WTC11 (cell line): ENCODE measurements around the gene GCHFR. TPM values are rescaled to one million over a fixed set of nuclear protein-coding genes. Genes with fewer than 3 reads are reported as not detected.

ENCODE experiments used
- ATAC-seq: fragments of 200-7000 bp; cut with Tn5 transposase; 2 replicates; pipeline ENCODE4 v1.10.0; 2021; ENCODE audit warnings: mild to moderate bottlenecking, moderate library complexity
- CTCF ChIA-PET: fragments of 300-600 bp; sonication (Branson Sonifier 250); formaldehyde crosslinking; loops from one replicate; lab custom pipeline; 2021; ENCODE audit warnings: antibody characterized with exemption; lab: Charles Lee
- POLR2A ChIA-PET: fragments of 350-600 bp; sonication (Branson Sonifier 250); formaldehyde crosslinking; loops from one replicate; lab custom pipeline; 2021; ENCODE audit warnings: antibody characterized with exemption; lab: Charles Lee
- DNase-seq: peaks from one replicate; pipeline ENCODE4 v3.0.0; 2021; ENCODE audit warnings: low spot score
- H3K27ac Mint-ChIP-seq: 2 replicates; pipeline ENCODE4 v1.8.0; 2021; ENCODE audit warnings: mixed read lengths
- H3K27me3 Mint-ChIP-seq: 2 replicates; pipeline ENCODE4 v1.8.0; 2021; ENCODE audit warnings: low read depth, mild to moderate bottlenecking, moderate library complexity, mixed read lengths
- H3K36me3 Mint-ChIP-seq: 2 replicates; pipeline ENCODE4 v1.8.0; 2021; ENCODE audit warnings: mixed read lengths
- H3K4me1 Mint-ChIP-seq: 2 replicates; pipeline ENCODE4 v1.8.0; 2022; ENCODE audit warnings: mixed read lengths
- H3K4me3 Mint-ChIP-seq: 2 replicates; pipeline ENCODE4 v1.8.0; 2021; ENCODE audit warnings: mild to moderate bottlenecking, moderate library complexity, mixed read lengths
- H3K9me3 Mint-ChIP-seq: 2 replicates; pipeline ENCODE4 v1.8.0; 2021; ENCODE audit warnings: mixed read lengths
- ELF4 ChIP-seq: sonication (generic); formaldehyde crosslinking; IDR thresholded peaks from 2 replicates; pipeline ENCODE4 v1.8.1; 2022; ENCODE audit warnings: low read depth, mild to moderate bottlenecking, moderate library complexity, missing genetic modification reagents
- IRF2 ChIP-seq: sonication (generic); formaldehyde crosslinking; IDR thresholded peaks from 2 replicates; pipeline ENCODE4 v1.8.0; 2022; ENCODE audit warnings: low read depth, missing genetic modification reagents, borderline replicate concordance
- NR1H2 ChIP-seq: sonication (generic); formaldehyde crosslinking; IDR thresholded peaks from 2 replicates; pipeline ENCODE4 v1.9.0; 2021; ENCODE audit warnings: mild to moderate bottlenecking, moderate library complexity, missing genetic modification reagents
- TEAD1 ChIP-seq: sonication (generic); formaldehyde crosslinking; IDR thresholded peaks from 2 replicates; pipeline ENCODE4 v1.8.0; 2022; ENCODE audit warnings: mild to moderate bottlenecking, missing genetic modification reagents
- ZNF423 ChIP-seq: fragments of 250-450 bp; sonication (Bioruptor Pico); IDR thresholded peaks from 2 replicates; pipeline ENCODE4 v2.1.2; 2022; ENCODE audit warnings: mild to moderate bottlenecking, moderate library complexity
- total RNA-seq: library from RNA; stranded (reverse); gene quantifications from 3 replicates; pipeline ENCODE4 v1.2.3, GENCODE V29; 2021
- TF ChIP-seq, protein P1 (sequence below): fragments of 250-450 bp; sonication (Bioruptor Pico); IDR thresholded peaks from 2 replicates; pipeline ENCODE4 v1.9.0; 2021; ENCODE audit warnings: mild to moderate bottlenecking, borderline replicate concordance
- TF ChIP-seq, protein P2 (sequence below): fragments of 200-600 bp; IDR thresholded peaks from 2 replicates; pipeline ENCODE4 v1.8.0; 2022; ENCODE audit warnings: antibody characterized with exemption
- TF ChIP-seq, protein P3 (sequence below): sonication (generic); formaldehyde crosslinking; IDR thresholded peaks from 2 replicates; pipeline ENCODE4 v1.8.0; 2023; ENCODE audit warnings: missing genetic modification reagents, mild to moderate bottlenecking, borderline replicate concordance
- TF ChIP-seq, protein P4 (sequence below): sonication (generic); formaldehyde crosslinking; IDR thresholded peaks from 2 replicates; pipeline ENCODE4 v1.8.0; 2022; ENCODE audit warnings: mild to moderate bottlenecking, missing genetic modification reagents
- TF ChIP-seq, protein P5 (sequence below): sonication (generic); formaldehyde crosslinking; IDR thresholded peaks from 2 replicates; pipeline ENCODE4 v1.8.0; 2023; ENCODE audit warnings: mild to moderate bottlenecking, missing genetic modification reagents

GCHFR gene
- total RNA-seq, 1 experiment from 2014 or later: 42.3 TPM

DNA sequence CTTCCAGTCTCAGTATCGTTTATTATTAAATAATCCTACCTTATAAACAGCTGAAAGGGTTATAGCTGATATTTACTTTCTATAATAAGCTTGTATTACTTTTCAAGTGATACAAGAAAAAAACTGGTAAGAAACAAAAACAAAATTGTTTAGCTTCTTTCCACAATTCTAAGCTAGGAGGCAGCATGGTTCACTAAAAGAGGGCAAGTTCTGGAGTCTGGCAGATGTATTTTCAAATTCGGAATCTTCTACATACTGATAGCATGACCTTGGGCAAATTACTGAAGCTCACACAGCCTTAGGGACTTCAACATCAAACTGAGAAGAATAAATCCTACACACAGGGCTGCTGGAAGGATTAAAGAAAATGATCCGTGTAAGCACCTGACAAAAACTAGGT is 21.3 kb downstream of the GCHFR start (continued):
- TF ChIP-seq, protein P1, sequence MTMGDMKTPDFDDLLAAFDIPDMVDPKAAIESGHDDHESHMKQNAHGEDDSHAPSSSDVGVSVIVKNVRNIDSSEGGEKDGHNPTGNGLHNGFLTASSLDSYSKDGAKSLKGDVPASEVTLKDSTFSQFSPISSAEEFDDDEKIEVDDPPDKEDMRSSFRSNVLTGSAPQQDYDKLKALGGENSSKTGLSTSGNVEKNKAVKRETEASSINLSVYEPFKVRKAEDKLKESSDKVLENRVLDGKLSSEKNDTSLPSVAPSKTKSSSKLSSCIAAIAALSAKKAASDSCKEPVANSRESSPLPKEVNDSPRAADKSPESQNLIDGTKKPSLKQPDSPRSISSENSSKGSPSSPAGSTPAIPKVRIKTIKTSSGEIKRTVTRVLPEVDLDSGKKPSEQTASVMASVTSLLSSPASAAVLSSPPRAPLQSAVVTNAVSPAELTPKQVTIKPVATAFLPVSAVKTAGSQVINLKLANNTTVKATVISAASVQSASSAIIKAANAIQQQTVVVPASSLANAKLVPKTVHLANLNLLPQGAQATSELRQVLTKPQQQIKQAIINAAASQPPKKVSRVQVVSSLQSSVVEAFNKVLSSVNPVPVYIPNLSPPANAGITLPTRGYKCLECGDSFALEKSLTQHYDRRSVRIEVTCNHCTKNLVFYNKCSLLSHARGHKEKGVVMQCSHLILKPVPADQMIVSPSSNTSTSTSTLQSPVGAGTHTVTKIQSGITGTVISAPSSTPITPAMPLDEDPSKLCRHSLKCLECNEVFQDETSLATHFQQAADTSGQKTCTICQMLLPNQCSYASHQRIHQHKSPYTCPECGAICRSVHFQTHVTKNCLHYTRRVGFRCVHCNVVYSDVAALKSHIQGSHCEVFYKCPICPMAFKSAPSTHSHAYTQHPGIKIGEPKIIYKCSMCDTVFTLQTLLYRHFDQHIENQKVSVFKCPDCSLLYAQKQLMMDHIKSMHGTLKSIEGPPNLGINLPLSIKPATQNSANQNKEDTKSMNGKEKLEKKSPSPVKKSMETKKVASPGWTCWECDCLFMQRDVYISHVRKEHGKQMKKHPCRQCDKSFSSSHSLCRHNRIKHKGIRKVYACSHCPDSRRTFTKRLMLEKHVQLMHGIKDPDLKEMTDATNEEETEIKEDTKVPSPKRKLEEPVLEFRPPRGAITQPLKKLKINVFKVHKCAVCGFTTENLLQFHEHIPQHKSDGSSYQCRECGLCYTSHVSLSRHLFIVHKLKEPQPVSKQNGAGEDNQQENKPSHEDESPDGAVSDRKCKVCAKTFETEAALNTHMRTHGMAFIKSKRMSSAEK: no peak
- no peak for TF ChIP-seq IRF2 (CRISPR knock-in tag)
- TF ChIP-seq ELF4 (CRISPR knock-in tag): no peak
- TF ChIP-seq, protein P2, sequence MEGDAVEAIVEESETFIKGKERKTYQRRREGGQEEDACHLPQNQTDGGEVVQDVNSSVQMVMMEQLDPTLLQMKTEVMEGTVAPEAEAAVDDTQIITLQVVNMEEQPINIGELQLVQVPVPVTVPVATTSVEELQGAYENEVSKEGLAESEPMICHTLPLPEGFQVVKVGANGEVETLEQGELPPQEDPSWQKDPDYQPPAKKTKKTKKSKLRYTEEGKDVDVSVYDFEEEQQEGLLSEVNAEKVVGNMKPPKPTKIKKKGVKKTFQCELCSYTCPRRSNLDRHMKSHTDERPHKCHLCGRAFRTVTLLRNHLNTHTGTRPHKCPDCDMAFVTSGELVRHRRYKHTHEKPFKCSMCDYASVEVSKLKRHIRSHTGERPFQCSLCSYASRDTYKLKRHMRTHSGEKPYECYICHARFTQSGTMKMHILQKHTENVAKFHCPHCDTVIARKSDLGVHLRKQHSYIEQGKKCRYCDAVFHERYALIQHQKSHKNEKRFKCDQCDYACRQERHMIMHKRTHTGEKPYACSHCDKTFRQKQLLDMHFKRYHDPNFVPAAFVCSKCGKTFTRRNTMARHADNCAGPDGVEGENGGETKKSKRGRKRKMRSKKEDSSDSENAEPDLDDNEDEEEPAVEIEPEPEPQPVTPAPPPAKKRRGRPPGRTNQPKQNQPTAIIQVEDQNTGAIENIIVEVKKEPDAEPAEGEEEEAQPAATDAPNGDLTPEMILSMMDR: no peak

DNA sequence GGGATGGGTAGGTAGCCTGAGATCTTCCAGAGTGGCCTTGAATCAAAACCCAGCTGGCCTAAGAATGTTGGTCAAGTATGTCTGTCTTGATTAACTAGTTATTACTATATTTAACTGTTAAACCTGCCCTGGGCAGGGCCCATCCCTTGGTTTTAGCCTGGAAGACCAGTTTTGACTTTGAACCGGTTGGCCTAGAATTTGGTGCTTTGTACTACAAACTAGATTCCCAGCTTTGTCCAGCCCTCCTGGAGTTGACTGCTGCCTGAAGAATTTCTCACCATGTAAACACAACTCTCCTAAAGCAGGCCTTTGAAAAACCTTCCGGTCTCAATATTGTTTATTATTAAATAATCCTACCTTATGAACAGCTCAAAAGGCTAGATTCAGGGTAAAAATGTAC is 21.9 kb downstream of the GCHFR start:
- DNase-seq: no peak
- ChIA-PET POLR2A (interaction anchor here (1.0 kb wide), 1 partner anchor 108 kb away, joined by 3 read pairs; no protein-coding TSS in a partner anchor), CTCF (interaction anchor here (0.6 to 4.0 kb wide), 18 partner anchors 15 to 109 kb away, joined by 3 to 65 read pairs (median 6); partner anchors contain the start of genes DNAJC17, GCHFR, RAD51 and SPINT1)
- no peak for ATAC-seq
- peaks cover 57% of the 10 kb centered on the region for H3K4me1 Mint-ChIP-seq
- H3K9me3 Mint-ChIP-seq: no peaks in the 10 kb centered on the region
- no peaks in the 10 kb centered on the region for H3K36me3 Mint-ChIP-seq
- peak overlapping the region; percentile 90 for H3K27ac Mint-ChIP-seq
- no peaks in the 10 kb centered on the region for H3K27me3 Mint-ChIP-seq
- no peak overlapping the region for H3K4me3 Mint-ChIP-seq
- TF ChIP-seq ZNF423 (CRISPR knock-in tag) (no peak), TEAD1 (CRISPR knock-in tag) (no peak), NR1H2 (no peak)
- TF ChIP-seq, protein P3, sequence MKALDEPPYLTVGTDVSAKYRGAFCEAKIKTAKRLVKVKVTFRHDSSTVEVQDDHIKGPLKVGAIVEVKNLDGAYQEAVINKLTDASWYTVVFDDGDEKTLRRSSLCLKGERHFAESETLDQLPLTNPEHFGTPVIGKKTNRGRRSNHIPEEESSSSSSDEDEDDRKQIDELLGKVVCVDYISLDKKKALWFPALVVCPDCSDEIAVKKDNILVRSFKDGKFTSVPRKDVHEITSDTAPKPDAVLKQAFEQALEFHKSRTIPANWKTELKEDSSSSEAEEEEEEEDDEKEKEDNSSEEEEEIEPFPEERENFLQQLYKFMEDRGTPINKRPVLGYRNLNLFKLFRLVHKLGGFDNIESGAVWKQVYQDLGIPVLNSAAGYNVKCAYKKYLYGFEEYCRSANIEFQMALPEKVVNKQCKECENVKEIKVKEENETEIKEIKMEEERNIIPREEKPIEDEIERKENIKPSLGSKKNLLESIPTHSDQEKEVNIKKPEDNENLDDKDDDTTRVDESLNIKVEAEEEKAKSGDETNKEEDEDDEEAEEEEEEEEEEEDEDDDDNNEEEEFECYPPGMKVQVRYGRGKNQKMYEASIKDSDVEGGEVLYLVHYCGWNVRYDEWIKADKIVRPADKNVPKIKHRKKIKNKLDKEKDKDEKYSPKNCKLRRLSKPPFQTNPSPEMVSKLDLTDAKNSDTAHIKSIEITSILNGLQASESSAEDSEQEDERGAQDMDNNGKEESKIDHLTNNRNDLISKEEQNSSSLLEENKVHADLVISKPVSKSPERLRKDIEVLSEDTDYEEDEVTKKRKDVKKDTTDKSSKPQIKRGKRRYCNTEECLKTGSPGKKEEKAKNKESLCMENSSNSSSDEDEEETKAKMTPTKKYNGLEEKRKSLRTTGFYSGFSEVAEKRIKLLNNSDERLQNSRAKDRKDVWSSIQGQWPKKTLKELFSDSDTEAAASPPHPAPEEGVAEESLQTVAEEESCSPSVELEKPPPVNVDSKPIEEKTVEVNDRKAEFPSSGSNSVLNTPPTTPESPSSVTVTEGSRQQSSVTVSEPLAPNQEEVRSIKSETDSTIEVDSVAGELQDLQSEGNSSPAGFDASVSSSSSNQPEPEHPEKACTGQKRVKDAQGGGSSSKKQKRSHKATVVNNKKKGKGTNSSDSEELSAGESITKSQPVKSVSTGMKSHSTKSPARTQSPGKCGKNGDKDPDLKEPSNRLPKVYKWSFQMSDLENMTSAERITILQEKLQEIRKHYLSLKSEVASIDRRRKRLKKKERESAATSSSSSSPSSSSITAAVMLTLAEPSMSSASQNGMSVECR (CRISPR knock-in tag): no peak
- TF ChIP-seq, protein P4, sequence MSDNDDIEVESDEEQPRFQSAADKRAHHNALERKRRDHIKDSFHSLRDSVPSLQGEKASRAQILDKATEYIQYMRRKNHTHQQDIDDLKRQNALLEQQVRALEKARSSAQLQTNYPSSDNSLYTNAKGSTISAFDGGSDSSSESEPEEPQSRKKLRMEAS (CRISPR knock-in tag): no peak

DNA sequence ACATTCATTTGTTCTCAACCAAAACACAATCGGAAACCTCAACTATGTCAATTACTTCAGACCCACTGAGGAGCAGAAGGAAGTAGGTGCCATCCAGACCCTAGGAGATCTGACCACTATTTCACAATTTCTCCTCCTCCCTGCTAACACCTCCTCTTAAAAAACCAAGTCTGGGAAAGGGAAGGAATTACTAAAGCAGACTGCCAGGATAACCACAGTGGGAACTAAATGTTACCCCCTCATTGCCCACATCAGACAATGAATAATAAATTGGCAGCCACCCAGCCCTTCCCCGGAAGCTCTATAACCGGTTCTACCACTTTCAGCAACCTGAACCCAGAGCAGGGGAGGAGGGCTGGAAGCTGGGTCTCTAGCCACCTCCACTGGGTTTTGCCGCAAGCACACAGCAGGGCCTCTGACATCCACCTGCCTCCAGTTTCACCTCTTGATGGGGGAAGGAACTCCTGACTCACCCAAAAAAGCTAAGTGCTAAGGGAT is 23.5 kb downstream of the GCHFR start:
- POLR2A ChIA-PET: interaction anchor here (0.7 to 1.6 kb wide), 5 partner anchors 9 to 70 kb away, joined by 3 to 7 read pairs (median 3); partner anchors contain the start of gene SPINT1
- ATAC-seq: peak; percentile 88
- H3K4me3 Mint-ChIP-seq: peak overlapping the region; percentile 53
- peaks cover 6% of the 10 kb centered on the region; the same call in 1 of the 2 replicates for H3K36me3 Mint-ChIP-seq
- H3K27ac Mint-ChIP-seq: peak overlapping the region; percentile 95
- TF ChIP-seq IRF2 (CRISPR knock-in tag) (no peak), TEAD1 (CRISPR knock-in tag) (peak; percentile 62; the same call in 1 of the 2 replicates)
- TF ChIP-seq, protein P5, sequence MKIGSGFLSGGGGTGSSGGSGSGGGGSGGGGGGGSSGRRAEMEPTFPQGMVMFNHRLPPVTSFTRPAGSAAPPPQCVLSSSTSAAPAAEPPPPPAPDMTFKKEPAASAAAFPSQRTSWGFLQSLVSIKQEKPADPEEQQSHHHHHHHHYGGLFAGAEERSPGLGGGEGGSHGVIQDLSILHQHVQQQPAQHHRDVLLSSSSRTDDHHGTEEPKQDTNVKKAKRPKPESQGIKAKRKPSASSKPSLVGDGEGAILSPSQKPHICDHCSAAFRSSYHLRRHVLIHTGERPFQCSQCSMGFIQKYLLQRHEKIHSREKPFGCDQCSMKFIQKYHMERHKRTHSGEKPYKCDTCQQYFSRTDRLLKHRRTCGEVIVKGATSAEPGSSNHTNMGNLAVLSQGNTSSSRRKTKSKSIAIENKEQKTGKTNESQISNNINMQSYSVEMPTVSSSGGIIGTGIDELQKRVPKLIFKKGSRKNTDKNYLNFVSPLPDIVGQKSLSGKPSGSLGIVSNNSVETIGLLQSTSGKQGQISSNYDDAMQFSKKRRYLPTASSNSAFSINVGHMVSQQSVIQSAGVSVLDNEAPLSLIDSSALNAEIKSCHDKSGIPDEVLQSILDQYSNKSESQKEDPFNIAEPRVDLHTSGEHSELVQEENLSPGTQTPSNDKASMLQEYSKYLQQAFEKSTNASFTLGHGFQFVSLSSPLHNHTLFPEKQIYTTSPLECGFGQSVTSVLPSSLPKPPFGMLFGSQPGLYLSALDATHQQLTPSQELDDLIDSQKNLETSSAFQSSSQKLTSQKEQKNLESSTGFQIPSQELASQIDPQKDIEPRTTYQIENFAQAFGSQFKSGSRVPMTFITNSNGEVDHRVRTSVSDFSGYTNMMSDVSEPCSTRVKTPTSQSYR (CRISPR knock-in tag): 0 out of 2 replicates have a peak, but pooled peaks have one; percentile 57
- CTCF ChIA-PET: interaction anchor here (0.6 to 4.0 kb wide), 15 partner anchors 10 to 193 kb away, joined by 3 to 65 read pairs (median 4); partner anchors contain the start of genes GCHFR, SPINT1 and VPS18
- peak; percentile 80 for DNase-seq
- no peaks in the 10 kb centered on the region for H3K9me3 Mint-ChIP-seq
- H3K27me3 Mint-ChIP-seq: no peaks in the 10 kb centered on the region
- H3K4me1 Mint-ChIP-seq: peaks cover 57% of the 10 kb centered on the region
